Stomach (tissue), 4 donors: Measurements from ENCODE around the gene EPHA6.

Experiments used
- POLR2AphosphoS5 ChIP-seq, 3 donors: sonication (generic); formaldehyde crosslinking; IDR thresholded peaks; one replicate each; pipeline ENCODE4 v1.6.1; 2016; ENCODE audit warnings: antibody characterized with exemption in 3 of 3
- TF ChIP-seq, protein P1 (sequence below), 7 experiments: fragments of 450-650 bp in 4 of 7; fragments of 200-600 bp in 3 of 7; sonication (generic) in 3 of 7; IDR thresholded peaks; one replicate each; pipeline ENCODE4 v1.5.1; 2016 to 2019; ENCODE audit warnings: antibody characterized with exemption in 7 of 7, control low read depth in 2 of 7, mild to moderate bottlenecking in 1 of 7

DNA sequence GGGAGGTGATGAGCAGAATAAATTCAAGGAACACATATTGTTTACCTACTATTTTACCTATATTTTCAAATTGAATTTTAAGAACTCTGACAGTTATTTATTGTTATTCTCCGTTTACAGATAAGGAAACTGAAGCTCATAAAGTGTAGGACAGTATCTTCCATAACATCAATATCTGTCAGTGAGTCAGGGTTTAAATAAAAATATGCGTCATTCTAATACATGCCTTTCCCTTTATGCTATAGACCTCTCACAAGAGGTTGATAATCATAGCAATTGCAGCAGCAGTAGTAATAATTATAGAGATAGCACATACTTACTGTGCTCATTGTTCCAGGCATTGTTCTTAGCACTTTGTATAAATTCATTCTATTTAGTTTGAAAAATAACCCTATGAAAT lies 101.1 kb downstream of the EPHA6 start:
- TF ChIP-seq, protein P1, sequence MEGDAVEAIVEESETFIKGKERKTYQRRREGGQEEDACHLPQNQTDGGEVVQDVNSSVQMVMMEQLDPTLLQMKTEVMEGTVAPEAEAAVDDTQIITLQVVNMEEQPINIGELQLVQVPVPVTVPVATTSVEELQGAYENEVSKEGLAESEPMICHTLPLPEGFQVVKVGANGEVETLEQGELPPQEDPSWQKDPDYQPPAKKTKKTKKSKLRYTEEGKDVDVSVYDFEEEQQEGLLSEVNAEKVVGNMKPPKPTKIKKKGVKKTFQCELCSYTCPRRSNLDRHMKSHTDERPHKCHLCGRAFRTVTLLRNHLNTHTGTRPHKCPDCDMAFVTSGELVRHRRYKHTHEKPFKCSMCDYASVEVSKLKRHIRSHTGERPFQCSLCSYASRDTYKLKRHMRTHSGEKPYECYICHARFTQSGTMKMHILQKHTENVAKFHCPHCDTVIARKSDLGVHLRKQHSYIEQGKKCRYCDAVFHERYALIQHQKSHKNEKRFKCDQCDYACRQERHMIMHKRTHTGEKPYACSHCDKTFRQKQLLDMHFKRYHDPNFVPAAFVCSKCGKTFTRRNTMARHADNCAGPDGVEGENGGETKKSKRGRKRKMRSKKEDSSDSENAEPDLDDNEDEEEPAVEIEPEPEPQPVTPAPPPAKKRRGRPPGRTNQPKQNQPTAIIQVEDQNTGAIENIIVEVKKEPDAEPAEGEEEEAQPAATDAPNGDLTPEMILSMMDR (IDR thresholded peaks at IDR 0.05) = no peak
- TF ChIP-seq POLR2AphosphoS5 (IDR thresholded peaks at IDR 0.05) = no peak
